ENCODE measurements around the gene BATF2. TPM values are rescaled to one million over a fixed set of nuclear protein-coding genes. Genes with fewer than 3 reads are reported as not detected.

Gene BATF2
- total and polyA plus RNA-seq, 2 experiments from 2014 or later: 0.79 to 4.0 TPM

GRCh38 chr11:65035579-65035978, 38.8 kb upstream of the BATF2 start:
- no peak overlapping the region for H3K4me2 ChIP-seq (ENCODE audit: unreplicated experiment)
- H3K79me2 ChIP-seq (ENCODE audit: insufficient read depth): no peaks in the 10 kb centered on the region
- TF ChIP-seq EZH2phosphoT487 (IDR thresholded peaks at IDR 0.05; ENCODE audit: insufficient read depth, low read depth) (no peak), EZH2 (IDR thresholded peaks at IDR 0.05; ENCODE audit: insufficient read depth, poor library complexity, severe bottlenecking) (no peak)
- WGBS, 2 experiments (ENCODE audit: low coverage in 1 of 2, low lambda C conversion rate in 2 of 2, missing lambda C conversion rate in 2 of 2): 68 to 73% methylated on average over 11 of the region's 11 CpGs
- no peak overlapping the region for H2AFZ ChIP-seq
- H4K20me1 ChIP-seq (ENCODE audit: insufficient read depth): no peaks in the 10 kb centered on the region
- H3K9me3 ChIP-seq (ENCODE audit: low read depth): no peaks in the 10 kb centered on the region
- no peaks in the 10 kb centered on the region for H3K9me2 ChIP-seq (ENCODE audit: insufficient read depth)
- H3K4me1 ChIP-seq (ENCODE audit: insufficient read depth): no peaks in the 10 kb centered on the region; the same call in 1 of the 2 replicates
- peaks cover 11% of the 10 kb centered on the region for H3F3A ChIP-seq (ENCODE audit: insufficient read depth)
- DNase-seq: no peak
- no peak overlapping the region for H3K4me3 ChIP-seq
- H3K9ac ChIP-seq: no peak overlapping the region
- no peaks in the 10 kb centered on the region for H3K27me3 ChIP-seq (replicated peaks; ENCODE audit: insufficient read depth)
- in situ Hi-C loops (cut with MboI): no loop called here
- H3K36me3 ChIP-seq (ENCODE audit: low read depth): no peaks in the 10 kb centered on the region; the same call in 1 of the 2 replicates
- no peak overlapping the region for H3K27ac ChIP-seq

GRCh38 chr11:65034423-65034822, 37.7 kb upstream of the BATF2 start:
- Histone ChIP-seq H3K9ac (no peak overlapping the region), H3K9me2 (ENCODE audit: insufficient read depth) (no peaks in the 10 kb centered on the region), H3F3A (ENCODE audit: insufficient read depth) (no peaks in the 10 kb centered on the region), H4K20me1 (ENCODE audit: insufficient read depth) (no peaks in the 10 kb centered on the region), H3K79me2 (ENCODE audit: insufficient read depth) (no peaks in the 10 kb centered on the region), H3K36me3 (ENCODE audit: low read depth) (no peaks in the 10 kb centered on the region; the same call in 1 of the 2 replicates), H2AFZ (no peak overlapping the region), H3K4me2 (ENCODE audit: unreplicated experiment) (no peak overlapping the region), H3K27ac (no peak overlapping the region), H3K27me3 (replicated peaks; ENCODE audit: insufficient read depth) (no peaks in the 10 kb centered on the region), H3K4me1 (ENCODE audit: insufficient read depth) (no peaks in the 10 kb centered on the region), H3K9me3 (ENCODE audit: low read depth) (no peaks in the 10 kb centered on the region), H3K4me3 (no peak overlapping the region)
- no peak for DNase-seq
- TF ChIP-seq EZH2 (IDR thresholded peaks at IDR 0.05; ENCODE audit: insufficient read depth, poor library complexity, severe bottlenecking) (no peak), EZH2phosphoT487 (IDR thresholded peaks at IDR 0.05; ENCODE audit: insufficient read depth, low read depth) (no peak)
- WGBS, 2 experiments (ENCODE audit: low coverage in 1 of 2, low lambda C conversion rate in 2 of 2, missing lambda C conversion rate in 2 of 2): 69 to 74% methylated on average over 2 of the region's 2 CpGs
- in situ Hi-C loops (cut with MboI): no loop called here

GRCh38 chr11:65032216-65032615, 35.4 kb upstream of the BATF2 start:
- DNase-seq: no peak
- Histone ChIP-seq H3K9me2 (ENCODE audit: insufficient read depth) (no peaks in the 10 kb centered on the region), H3K4me2 (ENCODE audit: unreplicated experiment) (no peak overlapping the region), H3K79me2 (ENCODE audit: insufficient read depth) (peaks cover 6% of the 10 kb centered on the region; the same call in 1 of the 2 replicates), H3K9ac (no peak overlapping the region), H3K4me3 (no peak overlapping the region), H3K27ac (no peak overlapping the region), H3K4me1 (ENCODE audit: insufficient read depth) (peaks cover 7% of the 10 kb centered on the region; the same call in 1 of the 2 replicates), H3K9me3 (ENCODE audit: low read depth) (no peaks in the 10 kb centered on the region), H3F3A (ENCODE audit: insufficient read depth) (no peaks in the 10 kb centered on the region), H4K20me1 (ENCODE audit: insufficient read depth) (no peaks in the 10 kb centered on the region), H2AFZ (no peak overlapping the region), H3K36me3 (ENCODE audit: low read depth) (no peaks in the 10 kb centered on the region; the same call in 1 of the 2 replicates), H3K27me3 (replicated peaks; ENCODE audit: insufficient read depth) (no peaks in the 10 kb centered on the region)
- TF ChIP-seq EZH2 (IDR thresholded peaks at IDR 0.05; ENCODE audit: insufficient read depth, poor library complexity, severe bottlenecking) (no peak), EZH2phosphoT487 (IDR thresholded peaks at IDR 0.05; ENCODE audit: insufficient read depth, low read depth) (no peak)
- in situ Hi-C loops (cut with MboI): no loop called here
- WGBS, 2 experiments (ENCODE audit: low coverage in 1 of 2, low lambda C conversion rate in 2 of 2, missing lambda C conversion rate in 2 of 2): 82% methylated on average over 13 of the region's 13 CpGs

- peak within 1 kb of the TSS; percentile 85 for H3K4me3 ChIP-seq
- H3K4me2 ChIP-seq (ENCODE audit: unreplicated experiment): peak within 1 kb of the TSS; percentile 88
- DNase-seq: peak; percentile 97
- peaks cover 6% of the 10 kb centered on the region; the same call in 1 of the 2 replicates for H3K79me2 ChIP-seq (ENCODE audit: insufficient read depth)
- in situ Hi-C loops (cut with MboI): no loop called here
- 0 to 1% methylated on average over 44 to 50 of the region's 51 CpGs for WGBS, 2 experiments (ENCODE audit: low coverage in 1 of 2, low lambda C conversion rate in 2 of 2, missing lambda C conversion rate in 2 of 2)
- H3K9me2 ChIP-seq (ENCODE audit: insufficient read depth): no peaks in the 10 kb centered on the region
- H4K20me1 ChIP-seq (ENCODE audit: insufficient read depth): no peaks in the 10 kb centered on the region
- peaks cover 13% of the 10 kb centered on the region; the same call in 1 of the 2 replicates for H3K4me1 ChIP-seq (ENCODE audit: insufficient read depth)
- peak within 1 kb of the TSS; percentile 74 for H3K9ac ChIP-seq
- H3K27ac ChIP-seq: peak within 1 kb of the TSS; percentile 56
- peaks cover 5% of the 10 kb centered on the region; the same call in 1 of the 2 replicates for H3F3A ChIP-seq (ENCODE audit: insufficient read depth)
- H2AFZ ChIP-seq: peak within 1 kb of the TSS; percentile 93
- TF ChIP-seq EZH2phosphoT487 (IDR thresholded peaks at IDR 0.05; ENCODE audit: insufficient read depth, low read depth) (no peak), EZH2 (IDR thresholded peaks at IDR 0.05; ENCODE audit: insufficient read depth, poor library complexity, severe bottlenecking) (no peak)
- H3K36me3 ChIP-seq (ENCODE audit: low read depth): no peaks in the 10 kb centered on the region
- H3K27me3 ChIP-seq (replicated peaks; ENCODE audit: insufficient read depth): no peaks in the 10 kb centered on the region
- no peaks in the 10 kb centered on the region for H3K9me3 ChIP-seq (ENCODE audit: low read depth)
Observed at GRCh38 chr11:65027213-65028067, 30.7 kb upstream of the BATF2 start, which contains the start of gene SNX15. Gene SNX15 (plus strand): TSS chr11:65027439. CDS start chr11:65027538, 99 bp downstream.

Data from GM23248 (cell line).